GM10266 (cell line): ENCODE results near the gene ZNF177.

ENCODE experiments used
- DNase-seq: peaks from one replicate; pipeline ENCODE4 v3.0.0; 2012; ENCODE audit errors: extremely low spot score
- CTCF ChIP-seq: IDR thresholded peaks from 2 replicates; pipeline ENCODE4 v1.5.1; 2012; ENCODE audit warnings: mild to moderate bottlenecking, low read depth; ENCODE audit not compliant: control insufficient read depth, insufficient read depth; ENCODE audit errors: missing control alignments

Gene ZNF177

GRCh38 chr19:9329999-9330398 lies 32.8 kb upstream of the ZNF177 start:
- no peak for TF ChIP-seq CTCF
- DNase-seq: no peak

GRCh38 chr19:9342610-9343304 lies 20.1 kb upstream of the ZNF177 start:
- TF ChIP-seq CTCF: no peak
- DNase-seq: no peak

- no peak for TF ChIP-seq CTCF
- no peak for DNase-seq
Measured at GRCh38 chr19:9345005-9345404, 17.8 kb upstream of the ZNF177 start.

GRCh38 chr19:9348253-9348652 lies 14.6 kb upstream of the ZNF177 start:
- DNase-seq: no peak
- no peak for TF ChIP-seq CTCF

- no peak for DNase-seq
- TF ChIP-seq CTCF: no peak
Measured at GRCh38 chr19:9348671-9349070, 14.1 kb upstream of the ZNF177 start.

GRCh38 chr19:9352505-9352904 lies 10.3 kb upstream of the ZNF177 start:
- no peak for DNase-seq
- TF ChIP-seq CTCF: no peak

GRCh38 chr19:9353011-9353410 lies 9.8 kb upstream of the ZNF177 start:
- TF ChIP-seq CTCF: no peak
- DNase-seq: no peak
